ENCODE measurements around the gene SLC6A18. TPM values are rescaled to one million over a fixed set of nuclear protein-coding genes. Genes with fewer than 3 reads are reported as not detected.

SLC6A18 gene
- total RNA-seq, 1 experiment from 2014 or later, result not detected

DNA sequence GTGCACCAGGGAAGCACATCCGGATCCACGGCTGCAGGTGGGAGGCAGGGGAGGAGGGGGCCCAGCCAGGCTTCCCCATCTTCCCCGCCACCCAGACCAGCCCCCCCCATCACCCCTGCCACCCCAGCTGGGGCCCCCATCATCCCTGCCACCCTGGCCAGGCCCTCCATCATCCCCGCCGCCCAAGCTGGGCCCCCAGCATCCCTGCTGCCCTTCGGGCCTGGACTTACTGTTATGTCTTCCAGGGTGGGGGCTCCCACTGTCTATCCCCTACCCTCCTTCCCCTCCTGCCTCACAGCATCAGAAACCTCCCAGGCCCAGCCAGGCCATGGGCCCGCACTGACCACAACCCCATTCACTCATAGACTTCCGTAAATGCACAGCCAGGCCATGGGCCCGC, 27.5 kb downstream of the SLC6A18 start:
- Mint-ChIP-seq H3K27ac (ENCODE audit: unreplicated experiment) (no peak overlapping the region), H3K4me1 (ENCODE audit: low read depth, unreplicated experiment) (no peaks in the 10 kb centered on the region), H3K9me3 (ENCODE audit: low read depth, unreplicated experiment) (no peaks in the 10 kb centered on the region), H3K4me3 (ENCODE audit: low read depth, unreplicated experiment) (no peak overlapping the region), H3K27me3 (ENCODE audit: unreplicated experiment) (peaks cover 60% of the 10 kb centered on the region), H3K36me3 (ENCODE audit: insufficient read depth, unreplicated experiment) (no peaks in the 10 kb centered on the region)
- DNase-seq, result no peak
- intact Hi-C loops (cut with micrococcal nuclease; ENCODE audit: unreplicated experiment), result no loop called here
- TF ChIP-seq, protein P1, sequence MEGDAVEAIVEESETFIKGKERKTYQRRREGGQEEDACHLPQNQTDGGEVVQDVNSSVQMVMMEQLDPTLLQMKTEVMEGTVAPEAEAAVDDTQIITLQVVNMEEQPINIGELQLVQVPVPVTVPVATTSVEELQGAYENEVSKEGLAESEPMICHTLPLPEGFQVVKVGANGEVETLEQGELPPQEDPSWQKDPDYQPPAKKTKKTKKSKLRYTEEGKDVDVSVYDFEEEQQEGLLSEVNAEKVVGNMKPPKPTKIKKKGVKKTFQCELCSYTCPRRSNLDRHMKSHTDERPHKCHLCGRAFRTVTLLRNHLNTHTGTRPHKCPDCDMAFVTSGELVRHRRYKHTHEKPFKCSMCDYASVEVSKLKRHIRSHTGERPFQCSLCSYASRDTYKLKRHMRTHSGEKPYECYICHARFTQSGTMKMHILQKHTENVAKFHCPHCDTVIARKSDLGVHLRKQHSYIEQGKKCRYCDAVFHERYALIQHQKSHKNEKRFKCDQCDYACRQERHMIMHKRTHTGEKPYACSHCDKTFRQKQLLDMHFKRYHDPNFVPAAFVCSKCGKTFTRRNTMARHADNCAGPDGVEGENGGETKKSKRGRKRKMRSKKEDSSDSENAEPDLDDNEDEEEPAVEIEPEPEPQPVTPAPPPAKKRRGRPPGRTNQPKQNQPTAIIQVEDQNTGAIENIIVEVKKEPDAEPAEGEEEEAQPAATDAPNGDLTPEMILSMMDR (IDR thresholded peaks at IDR 0.05; ENCODE audit: unreplicated experiment), result no peak
- no TSS peak for BruUV-seq (replicated peaks)
- CTCF ChIA-PET, result no interaction called here

DNA sequence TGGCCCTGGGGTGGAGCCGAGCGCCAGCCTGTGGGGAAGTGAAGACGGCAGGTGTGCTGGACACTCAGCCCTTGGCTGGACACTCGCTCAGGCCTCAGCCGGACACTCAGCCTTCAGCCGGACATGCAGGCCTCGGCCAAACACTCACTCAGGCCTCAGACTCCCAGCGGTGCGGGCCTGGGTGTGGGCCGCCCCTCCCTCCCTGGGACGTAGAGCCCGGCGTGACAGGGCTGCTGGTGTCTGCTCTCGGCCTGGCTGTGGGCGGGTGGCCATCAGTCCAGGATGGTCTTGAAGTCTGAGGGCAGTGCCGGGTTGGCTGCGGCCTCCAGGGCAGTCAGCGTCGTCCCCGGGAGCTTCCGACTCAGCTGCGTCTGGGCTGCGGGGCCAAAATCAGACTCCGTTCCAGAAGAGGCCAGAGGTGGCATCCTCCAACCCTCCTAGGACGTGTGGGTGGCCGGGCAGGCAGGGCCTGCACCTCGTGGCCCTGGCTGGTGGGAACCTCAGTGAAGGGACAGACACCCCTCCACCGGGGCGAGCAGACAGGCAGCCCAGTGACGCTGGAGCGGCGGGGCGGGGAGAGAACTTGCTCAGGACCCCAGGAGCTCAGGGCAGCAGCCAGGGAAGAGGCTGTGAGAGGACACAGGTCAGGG, 28.4 kb downstream of the SLC6A18 start:
- Mint-ChIP-seq H3K27me3 (ENCODE audit: unreplicated experiment) (peaks cover 60% of the 10 kb centered on the region), H3K36me3 (ENCODE audit: insufficient read depth, unreplicated experiment) (no peaks in the 10 kb centered on the region), H3K4me1 (ENCODE audit: low read depth, unreplicated experiment) (no peaks in the 10 kb centered on the region), H3K9me3 (ENCODE audit: low read depth, unreplicated experiment) (no peaks in the 10 kb centered on the region), H3K4me3 (ENCODE audit: low read depth, unreplicated experiment) (no peak overlapping the region), H3K27ac (ENCODE audit: unreplicated experiment) (no peak overlapping the region)
- no TSS peak for BruUV-seq (replicated peaks)
- DNase-seq, result no peak
- TF ChIP-seq, protein P1 (IDR thresholded peaks at IDR 0.05; ENCODE audit: unreplicated experiment), result no peak
- intact Hi-C loops (cut with micrococcal nuclease; ENCODE audit: unreplicated experiment), result no loop called here
- CTCF ChIA-PET, result no interaction called here

DNA sequence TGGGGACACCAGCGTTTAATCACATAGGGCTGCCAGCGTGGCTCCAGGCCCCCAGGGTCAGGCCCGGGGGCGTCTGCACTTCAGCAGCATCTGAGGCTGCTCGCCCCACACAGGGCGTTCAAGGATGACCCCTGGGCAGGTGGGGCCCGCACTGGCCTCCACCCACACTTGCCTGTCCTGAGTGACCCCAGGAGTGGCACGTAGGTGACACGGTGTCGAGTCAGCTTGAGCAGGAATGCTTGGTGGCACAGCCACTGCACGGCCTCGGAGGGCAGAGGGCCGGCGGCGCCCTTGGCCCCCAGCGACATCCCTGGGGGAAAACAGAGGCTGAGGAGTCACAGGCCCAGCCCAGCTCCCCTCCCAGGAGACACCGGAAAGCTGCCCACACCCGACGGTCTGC, 29.0 kb downstream of the SLC6A18 start:
- no peaks in the 10 kb centered on the region for H3K36me3 Mint-ChIP-seq (ENCODE audit: insufficient read depth, unreplicated experiment)

DNA sequence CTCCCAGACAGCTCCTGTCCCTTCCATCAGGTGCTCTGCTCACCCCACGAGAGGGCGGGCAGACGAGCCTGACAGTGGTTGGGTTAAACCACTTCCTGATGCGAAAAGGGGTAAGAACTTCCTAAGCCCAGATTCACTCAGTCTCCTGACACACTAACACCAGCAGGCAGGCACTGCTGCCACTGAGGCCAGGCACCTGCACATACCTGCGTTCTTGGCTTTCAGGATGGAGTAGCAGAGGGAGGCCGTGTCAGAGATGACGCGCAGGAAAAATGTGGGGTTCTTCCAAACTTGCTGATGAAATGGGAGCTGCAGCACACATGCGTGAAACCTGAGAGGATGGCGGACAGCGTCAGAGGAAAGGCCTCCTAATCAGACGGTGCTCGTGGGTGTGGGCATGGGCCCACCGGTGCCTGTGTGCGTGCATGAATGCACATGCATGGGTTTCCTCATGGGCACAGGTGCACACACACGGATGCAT, 29.9 kb downstream of the SLC6A18 start:
- peaks cover 5% of the 10 kb centered on the region for H3K36me3 Mint-ChIP-seq (ENCODE audit: insufficient read depth, unreplicated experiment)
- no peak overlapping the region for H3K27ac Mint-ChIP-seq (ENCODE audit: unreplicated experiment)
- BruUV-seq (replicated peaks), result no TSS peak
- H3K27me3 Mint-ChIP-seq (ENCODE audit: unreplicated experiment), result peaks cover 60% of the 10 kb centered on the region
- H3K9me3 Mint-ChIP-seq (ENCODE audit: low read depth, unreplicated experiment), result no peaks in the 10 kb centered on the region
- intact Hi-C loops (cut with micrococcal nuclease; ENCODE audit: unreplicated experiment), result no loop called here
- no peaks in the 10 kb centered on the region for H3K4me1 Mint-ChIP-seq (ENCODE audit: low read depth, unreplicated experiment)
- H3K4me3 Mint-ChIP-seq (ENCODE audit: low read depth, unreplicated experiment), result no peak overlapping the region
- TF ChIP-seq, protein P1 (IDR thresholded peaks at IDR 0.05; ENCODE audit: unreplicated experiment), result no peak
- DNase-seq, result no peak
- CTCF ChIA-PET, result no interaction called here

More for the DNA sequence above, 29.0 kb downstream of the SLC6A18 start:
- TF ChIP-seq, protein P1 (IDR thresholded peaks at IDR 0.05; ENCODE audit: unreplicated experiment), result no peak
- CTCF ChIA-PET, result no interaction called here
- Mint-ChIP-seq H3K4me1 (ENCODE audit: low read depth, unreplicated experiment) (no peaks in the 10 kb centered on the region), H3K27ac (ENCODE audit: unreplicated experiment) (no peak overlapping the region), H3K9me3 (ENCODE audit: low read depth, unreplicated experiment) (no peaks in the 10 kb centered on the region), H3K4me3 (ENCODE audit: low read depth, unreplicated experiment) (no peak overlapping the region), H3K27me3 (ENCODE audit: unreplicated experiment) (peaks cover 60% of the 10 kb centered on the region)
- DNase-seq, result no peak
- intact Hi-C loops (cut with micrococcal nuclease; ENCODE audit: unreplicated experiment), result no loop called here
- BruUV-seq (replicated peaks), result no TSS peak
